CD4-positive, alpha-beta T cell treated with Interleukin-4 for 4 hours (primary cell): Measurements from ENCODE around the gene SHCBP1L.

ENCODE experiments used
- DNase-seq: peaks from one replicate; pipeline ENCODE4 v3.0.0-alpha.2; 2020

Gene SHCBP1L

GRCh38 chr1:182888736-182889531 lies 64.0 kb downstream of the SHCBP1L start:
- DNase-seq = no peak

DNA sequence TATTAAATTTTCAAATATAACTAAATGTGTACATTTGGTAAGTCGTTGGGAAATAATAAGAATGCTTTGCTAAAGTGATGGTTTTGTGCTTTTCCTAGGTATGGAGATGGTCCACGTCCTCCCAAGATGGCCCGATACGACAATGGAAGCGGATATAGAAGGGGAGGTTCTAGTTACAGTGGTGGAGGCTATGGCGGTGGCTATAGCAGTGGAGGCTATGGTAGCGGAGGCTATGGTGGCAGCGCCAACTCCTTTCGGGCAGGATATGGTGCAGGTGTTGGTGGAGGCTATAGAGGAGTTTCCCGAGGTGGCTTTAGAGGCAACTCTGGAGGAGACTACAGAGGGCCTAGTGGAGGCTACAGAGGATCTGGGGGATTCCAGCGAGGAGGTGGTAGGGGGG lies 66.0 kb downstream of the SHCBP1L start:
- no peak for DNase-seq

GRCh38 chr1:182885591-182885990 lies 67.4 kb downstream of the SHCBP1L start:
- DNase-seq = no peak

- DNase-seq = no peak
These were observed 68.1 kb downstream of the SHCBP1L start for GRCh38 chr1:182884872-182885271.

DNA sequence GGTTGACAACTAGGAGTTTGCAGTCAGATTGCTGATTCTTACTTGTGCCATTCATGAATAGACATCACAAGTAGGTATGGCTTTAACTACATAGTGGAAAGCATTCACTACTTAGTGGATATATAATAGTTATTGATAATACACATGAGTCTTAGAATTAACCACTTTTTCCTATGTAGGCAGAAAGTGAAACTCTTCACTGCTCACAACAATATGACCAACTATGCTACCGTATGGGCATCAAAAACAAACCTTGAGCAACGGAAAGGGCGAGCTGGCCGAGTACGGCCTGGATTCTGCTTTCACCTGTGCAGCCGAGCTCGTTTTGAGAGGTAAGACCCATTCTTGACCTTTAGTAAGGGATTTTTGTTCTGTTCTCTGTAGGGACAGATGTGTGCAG lies 75.1 kb downstream of the SHCBP1L start:
- no peak for DNase-seq

- DNase-seq = no peak
These were observed 75.6 kb downstream of the SHCBP1L start for GRCh38 chr1:182877331-182877730.

- no peak for DNase-seq
These were observed 77.1 kb downstream of the SHCBP1L start for GRCh38 chr1:182875889-182876288.

DNA sequence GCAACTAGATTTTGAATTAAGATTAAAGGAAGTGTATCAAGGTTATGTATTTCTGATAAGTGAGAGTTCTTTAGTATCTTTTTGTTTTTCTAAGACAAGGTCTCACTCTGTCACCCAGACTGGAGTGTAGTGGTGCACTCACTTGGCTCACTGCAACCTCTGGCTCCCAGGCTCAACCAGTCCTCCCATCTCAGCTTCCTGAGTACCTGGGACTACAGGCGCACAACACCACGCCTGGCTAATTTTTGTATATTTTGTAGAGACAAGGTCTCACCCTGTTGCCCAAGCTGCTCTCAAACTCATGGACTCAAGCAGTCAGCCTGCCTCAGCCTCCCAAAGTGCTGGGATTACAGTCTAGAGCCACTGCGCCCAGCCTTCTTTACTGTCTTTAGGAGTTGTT lies 80.1 kb downstream of the SHCBP1L start:
- no peak for DNase-seq

DNA sequence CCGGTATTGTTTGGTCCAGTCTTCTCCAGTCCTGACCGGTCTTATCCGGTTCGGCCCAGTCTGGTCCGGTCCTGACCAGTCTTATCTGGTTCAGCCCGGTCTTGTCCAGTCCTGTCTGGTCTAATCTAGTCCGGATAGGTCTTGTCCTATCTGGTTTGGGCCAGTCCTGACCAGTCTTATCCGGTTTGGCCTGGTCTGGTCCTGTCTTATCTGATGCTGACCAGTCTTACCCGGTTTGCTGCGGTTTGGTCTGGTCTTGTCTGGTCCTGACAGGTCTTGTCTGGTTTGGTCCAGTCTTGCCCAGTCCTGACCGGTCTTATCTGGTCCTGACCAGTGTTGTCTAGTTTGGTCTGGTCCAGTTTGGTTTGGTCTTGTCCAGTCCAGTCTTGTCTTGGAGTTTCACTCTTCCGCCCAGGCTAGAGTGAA lies 83.7 kb downstream of the SHCBP1L start:
- DNase-seq = no peak

DNA sequence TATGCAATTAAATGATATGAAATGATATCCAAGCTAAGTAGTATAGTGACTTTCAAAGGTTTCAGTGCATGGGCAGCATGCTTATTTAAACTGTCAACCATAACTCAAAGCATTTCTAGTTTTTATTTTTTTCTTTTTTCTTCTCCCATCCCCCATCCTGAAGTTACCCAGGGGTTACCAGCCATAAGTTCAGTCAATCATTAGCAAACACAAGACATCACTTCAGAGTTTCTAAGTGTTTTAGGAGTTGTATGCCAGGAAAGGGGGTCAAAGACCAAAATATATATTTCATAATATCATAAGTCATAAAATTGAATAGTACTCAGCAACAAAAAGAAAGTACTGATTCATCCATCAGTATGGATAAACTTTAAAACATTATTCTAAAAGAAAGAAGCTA lies 85.1 kb downstream of the SHCBP1L start:
- DNase-seq = no peak

DNA sequence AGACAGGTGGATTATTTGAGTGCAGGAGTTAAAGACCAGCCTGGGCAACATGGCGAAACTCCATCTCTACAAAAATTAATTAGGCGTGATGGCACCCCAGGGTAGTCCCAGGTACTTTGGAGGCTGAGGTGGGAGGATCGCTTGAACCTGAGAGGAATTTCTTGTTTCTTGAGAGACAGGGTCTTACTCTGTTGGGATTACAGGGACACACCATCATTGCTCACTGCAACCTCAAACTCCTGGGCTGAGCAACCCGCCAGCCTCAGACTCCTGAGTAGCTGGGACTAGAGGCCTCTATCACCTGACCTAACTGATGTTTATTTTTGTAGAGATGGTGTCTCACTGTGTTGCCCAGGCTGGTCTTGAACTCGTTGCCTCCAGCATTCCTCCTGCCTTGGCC lies 89.0 kb downstream of the SHCBP1L start:
- DNase-seq = no peak

GRCh38 chr1:182862827-182863226 lies 90.1 kb downstream of the SHCBP1L start:
- no peak for DNase-seq

GRCh38 chr1:182861994-182862393 lies 91.0 kb downstream of the SHCBP1L start:
- DNase-seq = no peak

DNA sequence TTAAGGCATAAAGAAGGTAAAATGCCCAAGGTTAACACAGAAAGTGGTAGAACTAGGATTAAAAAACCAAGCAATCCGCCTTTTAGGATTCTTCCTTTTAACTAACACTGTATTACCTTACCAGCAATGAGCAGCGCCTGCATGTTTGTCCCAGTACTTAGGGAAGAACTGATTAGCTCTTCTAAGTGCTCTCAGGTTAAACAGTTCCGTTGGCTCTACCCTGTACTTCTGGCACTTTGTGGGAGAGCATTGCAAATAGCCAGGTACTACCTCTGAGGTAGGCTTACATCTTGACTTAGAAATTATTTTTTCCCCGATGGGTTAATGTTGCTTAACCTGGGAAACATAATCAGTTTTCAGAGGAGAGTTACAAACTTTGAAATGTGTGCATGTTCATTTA lies 92.3 kb downstream of the SHCBP1L start:
- DNase-seq = no peak

- DNase-seq = no peak
These were observed 95.8 kb downstream of the SHCBP1L start for GRCh38 chr1:182857212-182857611.

GRCh38 chr1:182855911-182856310 lies 97.1 kb downstream of the SHCBP1L start:
- DNase-seq = no peak

GRCh38 chr1:182851825-182852224 lies 101.1 kb downstream of the SHCBP1L start:
- no peak for DNase-seq

DNA sequence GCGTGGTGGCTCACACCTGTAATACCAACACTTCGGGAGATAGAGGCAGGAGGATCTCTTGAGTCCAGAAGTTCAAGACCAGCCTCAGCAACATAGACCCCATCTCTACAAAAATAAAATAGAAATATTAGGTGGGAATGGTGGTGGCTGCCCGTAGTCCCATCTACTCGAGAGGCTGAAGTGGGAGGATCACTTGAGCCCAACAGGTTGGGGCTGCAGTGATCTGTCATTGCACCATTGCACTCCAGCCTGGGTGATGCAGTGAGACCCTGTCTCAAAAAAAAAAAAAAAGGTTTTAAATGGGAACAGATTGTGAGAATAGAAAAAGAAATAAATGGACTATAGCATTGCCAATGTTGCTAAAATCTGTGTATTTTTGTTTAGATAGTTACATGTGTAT lies 102.6 kb downstream of the SHCBP1L start:
- no peak for DNase-seq
